Ishikawa (cell line): ENCODE results near the gene TRA2B.

Experiments used
- CEBPB ChIP-seq: IDR thresholded peaks from 2 replicates; pipeline ENCODE4 v1.6.1; 2012
- CREB1 ChIP-seq: IDR thresholded peaks from 2 replicates; pipeline ENCODE4 v1.6.1; 2012; ENCODE audit warnings: low read depth
- EGR1 ChIP-seq: IDR thresholded peaks from 2 replicates; pipeline ENCODE4 v1.6.1; 2012
- EP300 ChIP-seq: IDR thresholded peaks from 2 replicates; pipeline ENCODE4 v1.6.1; 2012; ENCODE audit warnings: borderline replicate concordance
- FOXM1 ChIP-seq: IDR thresholded peaks from 2 replicates; pipeline ENCODE4 v1.6.1; 2012; ENCODE audit warnings: low read depth, borderline replicate concordance
- MAX ChIP-seq: IDR thresholded peaks from 2 replicates; pipeline ENCODE4 v1.6.1; 2012
- NFIC ChIP-seq: IDR thresholded peaks from 2 replicates; pipeline ENCODE4 v1.6.1; 2012
- RAD21 ChIP-seq: IDR thresholded peaks from 2 replicates; pipeline ENCODE4 v1.6.1; 2012; ENCODE audit warnings: low read depth
- REST ChIP-seq: IDR thresholded peaks from 2 replicates; pipeline ENCODE4 v1.6.1; 2012; ENCODE audit warnings: low read depth, mild to moderate bottlenecking
- TAF1 ChIP-seq: IDR thresholded peaks from 2 replicates; pipeline ENCODE4 v1.6.1; 2012; ENCODE audit warnings: low read depth, mild to moderate bottlenecking
- TCF12 ChIP-seq: IDR thresholded peaks from 2 replicates; pipeline ENCODE4 v1.6.1; 2012; ENCODE audit warnings: low read depth
- TEAD4 ChIP-seq: IDR thresholded peaks from 2 replicates; pipeline ENCODE4 v1.6.1; 2012
- USF1 ChIP-seq: IDR thresholded peaks from 2 replicates; pipeline ENCODE4 v1.6.1; 2012
- YY1 ChIP-seq: IDR thresholded peaks from 2 replicates; pipeline ENCODE4 v1.6.1; 2012; ENCODE audit warnings: low read depth
- ZBTB7A ChIP-seq: IDR thresholded peaks from 2 replicates; pipeline ENCODE4 v1.6.1; 2012; ENCODE audit warnings: low read depth

TRA2B gene

GRCh38 chr3:185956244-185956643 is 18.4 kb upstream of the TRA2B start:
- TF ChIP-seq TEAD4 (no peak), CREB1 (no peak), TAF1 (no peak), YY1 (no peak), TCF12 (no peak), EP300 (no peak), USF1 (no peak), FOXM1 (no peak), CEBPB (no peak), EGR1 (no peak), RAD21 (no peak), ZBTB7A (no peak), NFIC (no peak)

GRCh38 chr3:185954366-185954723 is 16.5 kb upstream of the TRA2B start:
- TF ChIP-seq NFIC: no peak
- TF ChIP-seq ZBTB7A: no peak
- TF ChIP-seq EGR1: no peak
- no peak for TF ChIP-seq TAF1
- no peak for TF ChIP-seq USF1
- TF ChIP-seq YY1: no peak
- no peak for TF ChIP-seq EP300
- TF ChIP-seq CREB1: no peak
- TF ChIP-seq TEAD4: no peak
- no peak for TF ChIP-seq REST
- TF ChIP-seq MAX: no peak
- TF ChIP-seq RAD21: no peak
- TF ChIP-seq CEBPB: no peak
- no peak for TF ChIP-seq FOXM1
- no peak for TF ChIP-seq TCF12

- TF ChIP-seq MAX (no peak), TCF12 (no peak), YY1 (no peak)
These were observed 12.9 kb upstream of the TRA2B start for GRCh38 chr3:185950728-185951127.

- TF ChIP-seq CEBPB: no peak
- TF ChIP-seq EGR1: no peak
- TF ChIP-seq MAX: no peak
- no peak for TF ChIP-seq TAF1
- TF ChIP-seq YY1: no peak
- no peak for TF ChIP-seq FOXM1
- TF ChIP-seq NFIC: no peak
- TF ChIP-seq RAD21: no peak
- no peak for TF ChIP-seq CREB1
- no peak for TF ChIP-seq REST
- TF ChIP-seq EP300: no peak
- no peak for TF ChIP-seq TCF12
- no peak for TF ChIP-seq TEAD4
- no peak for TF ChIP-seq ZBTB7A
- no peak for TF ChIP-seq USF1
These were observed 11.7 kb upstream of the TRA2B start for GRCh38 chr3:185949515-185949914.

- TF ChIP-seq USF1 (peak; percentile 83), EGR1 (no peak)
These were observed 10.5 kb upstream of the TRA2B start for GRCh38 chr3:185948292-185948691.

GRCh38 chr3:185943760-185944106 is 5.9 kb upstream of the TRA2B start:
- TF ChIP-seq TEAD4 (no peak), TAF1 (no peak), FOXM1 (no peak), MAX (no peak), EGR1 (no peak), REST (no peak), TCF12 (no peak), CEBPB (no peak), YY1 (no peak), CREB1 (no peak), ZBTB7A (no peak), USF1 (no peak), NFIC (no peak), EP300 (no peak), RAD21 (no peak)
